ENCODE results near the gene GOLGA6L2.

DNA sequence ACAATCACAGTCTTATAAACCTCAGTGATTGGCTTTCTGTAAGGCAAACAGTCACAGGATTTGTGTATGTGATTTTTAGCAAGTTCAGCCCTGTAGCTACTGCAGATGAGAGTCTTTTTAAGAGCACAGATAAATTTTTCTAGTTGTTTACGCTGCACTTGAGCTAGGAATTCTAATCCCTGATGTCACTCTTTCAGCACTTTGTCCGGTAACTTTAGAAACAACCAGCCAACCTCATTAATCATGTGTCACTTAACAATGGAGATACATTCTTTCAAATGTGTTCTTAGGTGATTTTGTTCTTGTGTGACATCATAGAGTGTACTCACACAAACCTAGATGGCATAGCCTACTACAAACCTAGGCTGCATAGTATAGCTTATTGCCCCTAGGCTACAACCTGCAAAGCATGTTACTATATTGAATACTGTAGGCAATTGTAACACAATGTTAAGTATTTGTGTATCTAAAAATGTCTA is 36.8 kb upstream of the GOLGA6L2 start:
- no peak for TF ChIP-seq EZH2 (IDR thresholded peaks at IDR 0.05; ENCODE audit: borderline replicate concordance, low read length)
- no peak for TF ChIP-seq CTCF (IDR thresholded peaks at IDR 0.05; ENCODE audit: low read length)

Measured in OCI-LY1 (cell line).